OCI-LY1 (cell line): ENCODE results near the gene HOXB4.

ENCODE experiments used
- H2AFZ ChIP-seq: fragments of 200-600 bp; sonication (generic), shearing (Covaris generic); 2 replicates; pipeline ENCODE4 v1.6.0; 2014; ENCODE audit warnings: antibody characterized with exemption, mild to moderate bottlenecking, low read length
- H3F3A ChIP-seq: fragments of 200-600 bp; sonication (generic), shearing (Covaris generic); 2 replicates; pipeline ENCODE4 v1.6.0; 2014; ENCODE audit warnings: mild to moderate bottlenecking, antibody characterized with exemption, low read length, moderate library complexity; ENCODE audit not compliant: insufficient read depth
- H3K27ac ChIP-seq: fragments of 200-600 bp; sonication (generic); 2 replicates; pipeline ENCODE4 v1.5.1; 2014; ENCODE audit warnings: low read length, mixed run types, mild to moderate bottlenecking, low read depth; ENCODE audit not compliant: poor library complexity, severe bottlenecking
- H3K27me3 ChIP-seq: fragments of 200-600 bp; sonication (generic); 2 replicates; pipeline ENCODE4 v1.6.0; 2014; ENCODE audit warnings: antibody characterized with exemption, mild to moderate bottlenecking, low read length, moderate library complexity; ENCODE audit not compliant: insufficient read depth
- H3K36me3 ChIP-seq: fragments of 200-600 bp; sonication (generic); 2 replicates; pipeline ENCODE4 v1.6.1; 2014; ENCODE audit warnings: mild to moderate bottlenecking, antibody characterized with exemption, low read length, moderate library complexity, mixed read lengths; ENCODE audit not compliant: insufficient read depth
- H3K4me1 ChIP-seq: fragments of 200-600 bp; sonication (generic); 2 replicates; pipeline ENCODE4 v1.5.1; 2014; ENCODE audit warnings: mild to moderate bottlenecking, low read length, moderate library complexity; ENCODE audit not compliant: insufficient read depth, severe bottlenecking
- H3K4me2 ChIP-seq: fragments of 200-600 bp; sonication (generic), shearing (Covaris generic); 2 replicates; pipeline ENCODE4 v1.6.1; 2014; ENCODE audit warnings: low read length
- H3K4me3 ChIP-seq: fragments of 200-600 bp; sonication (generic); 2 replicates; pipeline ENCODE4 v1.5.1; 2014; ENCODE audit warnings: low read length, low read depth, mild to moderate bottlenecking, mixed read lengths; ENCODE audit not compliant: poor library complexity, severe bottlenecking
- H3K79me2 ChIP-seq: fragments of 200-600 bp; shearing (Covaris generic); 2 replicates; pipeline ENCODE4 v1.6.1; 2016; ENCODE audit warnings: mixed run types, low read length, mixed read lengths; ENCODE audit not compliant: insufficient read depth
- H3K9ac ChIP-seq: fragments of 200-600 bp; sonication (generic), shearing (Covaris generic); 2 replicates; pipeline ENCODE4 v1.6.1; 2014; ENCODE audit warnings: mild to moderate bottlenecking, low read length, mixed read lengths
- H3K9me2 ChIP-seq: fragments of 200-600 bp; sonication (generic), shearing (Covaris generic); 2 replicates; pipeline ENCODE4 v1.6.1; 2014; ENCODE audit warnings: low read depth, mild to moderate bottlenecking, low read length, mixed read lengths
- H3K9me3 ChIP-seq: fragments of 200-600 bp; shearing (Covaris generic); 2 replicates; pipeline ENCODE4 v1.6.1; 2014; ENCODE audit warnings: low read length, mixed read lengths
- H4K20me1 ChIP-seq: fragments of 200-600 bp; sonication (generic), shearing (Covaris generic); 2 replicates; pipeline ENCODE4 v1.6.0; 2016; ENCODE audit warnings: mild to moderate bottlenecking, low read length; ENCODE audit not compliant: insufficient read depth
- EZH2 ChIP-seq: fragments of 200-600 bp; sonication (generic), shearing (Covaris generic); IDR thresholded peaks from 2 replicates; pipeline ENCODE4 v1.8.0; 2017; ENCODE audit warnings: borderline replicate concordance, mixed run types, mild to moderate bottlenecking, antibody characterized with exemption, low read length, moderate library complexity, mixed read lengths
- TF ChIP-seq, protein P1 (sequence below): fragments of 200-600 bp; sonication (generic), shearing (Covaris generic); IDR thresholded peaks from 2 replicates; pipeline ENCODE4 v1.5.1; 2017; ENCODE audit warnings: mild to moderate bottlenecking, antibody characterized with exemption, low read length, moderate library complexity, mixed read lengths

Gene HOXB4

DNA sequence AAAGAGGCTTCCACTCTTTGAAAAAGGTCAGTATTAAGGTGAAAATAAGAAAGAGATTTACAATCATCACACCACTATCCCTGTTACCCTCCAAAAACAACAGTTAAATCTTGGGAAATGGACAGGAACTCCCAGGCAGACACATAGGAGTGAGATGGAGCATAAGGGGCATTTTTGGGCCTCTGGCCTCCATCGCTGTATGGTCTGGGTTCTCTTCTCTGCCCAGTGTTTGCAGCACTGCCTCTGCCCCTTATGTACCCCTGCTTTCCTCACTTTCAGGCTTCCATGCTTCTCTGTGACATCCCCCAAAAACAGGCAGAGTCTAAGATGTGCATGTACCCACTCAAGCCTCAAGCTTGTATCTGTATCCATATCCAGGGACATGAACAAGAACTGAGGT, 32.6 kb downstream of the HOXB4 start:
- Histone ChIP-seq H4K20me1 (no peaks in the 10 kb centered on the region), H3K4me2 (no peak overlapping the region), H3K9me2 (no peaks in the 10 kb centered on the region), H3K4me3 (no peak overlapping the region), H2AFZ (no peak overlapping the region), H3K27ac (no peak overlapping the region), H3K9ac (no peak overlapping the region), H3K27me3 (no peaks in the 10 kb centered on the region), H3K36me3 (no peaks in the 10 kb centered on the region), H3K4me1 (no peaks in the 10 kb centered on the region), H3K9me3 (no peaks in the 10 kb centered on the region), H3F3A (no peaks in the 10 kb centered on the region), H3K79me2 (no peaks in the 10 kb centered on the region)
- TF ChIP-seq, protein P1, sequence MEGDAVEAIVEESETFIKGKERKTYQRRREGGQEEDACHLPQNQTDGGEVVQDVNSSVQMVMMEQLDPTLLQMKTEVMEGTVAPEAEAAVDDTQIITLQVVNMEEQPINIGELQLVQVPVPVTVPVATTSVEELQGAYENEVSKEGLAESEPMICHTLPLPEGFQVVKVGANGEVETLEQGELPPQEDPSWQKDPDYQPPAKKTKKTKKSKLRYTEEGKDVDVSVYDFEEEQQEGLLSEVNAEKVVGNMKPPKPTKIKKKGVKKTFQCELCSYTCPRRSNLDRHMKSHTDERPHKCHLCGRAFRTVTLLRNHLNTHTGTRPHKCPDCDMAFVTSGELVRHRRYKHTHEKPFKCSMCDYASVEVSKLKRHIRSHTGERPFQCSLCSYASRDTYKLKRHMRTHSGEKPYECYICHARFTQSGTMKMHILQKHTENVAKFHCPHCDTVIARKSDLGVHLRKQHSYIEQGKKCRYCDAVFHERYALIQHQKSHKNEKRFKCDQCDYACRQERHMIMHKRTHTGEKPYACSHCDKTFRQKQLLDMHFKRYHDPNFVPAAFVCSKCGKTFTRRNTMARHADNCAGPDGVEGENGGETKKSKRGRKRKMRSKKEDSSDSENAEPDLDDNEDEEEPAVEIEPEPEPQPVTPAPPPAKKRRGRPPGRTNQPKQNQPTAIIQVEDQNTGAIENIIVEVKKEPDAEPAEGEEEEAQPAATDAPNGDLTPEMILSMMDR, result no peak
- no peak for TF ChIP-seq EZH2

DNA sequence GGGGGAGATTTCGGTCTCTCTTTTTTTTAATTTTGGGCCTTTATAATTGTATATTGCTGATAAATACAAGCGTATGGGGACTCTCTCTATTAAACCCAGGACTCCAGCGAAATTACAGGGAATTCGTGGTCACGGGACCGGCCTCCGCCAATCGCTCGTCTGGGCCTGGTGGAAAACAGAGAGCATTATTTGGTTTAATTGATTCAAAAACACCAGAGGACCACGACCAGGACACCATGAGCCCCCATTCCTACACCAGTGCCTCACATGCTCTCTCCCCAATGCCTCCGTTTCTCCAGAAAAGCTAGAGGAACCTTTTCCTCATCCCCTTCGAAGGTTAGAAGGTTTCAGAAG, 33.2 kb downstream of the HOXB4 start, which contains the start of gene HOXB2:
Gene HOXB2, minus strand, starts transcription at position 88 of the 354 bp plus-strand sequence. CDS start 198 bp downstream, outside the sequence.
- H3K4me3 ChIP-seq, result no peak within 1 kb of the TSS
- H4K20me1 ChIP-seq, result no peaks in the 10 kb centered on the region
- H3K9ac ChIP-seq, result no peak within 1 kb of the TSS
- H3K9me2 ChIP-seq, result no peaks in the 10 kb centered on the region
- no peaks in the 10 kb centered on the region for H3K9me3 ChIP-seq
- H3F3A ChIP-seq, result no peaks in the 10 kb centered on the region
- no peaks in the 10 kb centered on the region for H3K36me3 ChIP-seq
- no peak within 1 kb of the TSS for H3K27ac ChIP-seq
- TF ChIP-seq EZH2, result no peak
- TF ChIP-seq, protein P1, result no peak
- H3K27me3 ChIP-seq, result no peaks in the 10 kb centered on the region
- H3K79me2 ChIP-seq, result no peaks in the 10 kb centered on the region
- H3K4me1 ChIP-seq, result no peaks in the 10 kb centered on the region
- H2AFZ ChIP-seq, result no peak within 1 kb of the TSS
- H3K4me2 ChIP-seq, result no peak within 1 kb of the TSS

DNA sequence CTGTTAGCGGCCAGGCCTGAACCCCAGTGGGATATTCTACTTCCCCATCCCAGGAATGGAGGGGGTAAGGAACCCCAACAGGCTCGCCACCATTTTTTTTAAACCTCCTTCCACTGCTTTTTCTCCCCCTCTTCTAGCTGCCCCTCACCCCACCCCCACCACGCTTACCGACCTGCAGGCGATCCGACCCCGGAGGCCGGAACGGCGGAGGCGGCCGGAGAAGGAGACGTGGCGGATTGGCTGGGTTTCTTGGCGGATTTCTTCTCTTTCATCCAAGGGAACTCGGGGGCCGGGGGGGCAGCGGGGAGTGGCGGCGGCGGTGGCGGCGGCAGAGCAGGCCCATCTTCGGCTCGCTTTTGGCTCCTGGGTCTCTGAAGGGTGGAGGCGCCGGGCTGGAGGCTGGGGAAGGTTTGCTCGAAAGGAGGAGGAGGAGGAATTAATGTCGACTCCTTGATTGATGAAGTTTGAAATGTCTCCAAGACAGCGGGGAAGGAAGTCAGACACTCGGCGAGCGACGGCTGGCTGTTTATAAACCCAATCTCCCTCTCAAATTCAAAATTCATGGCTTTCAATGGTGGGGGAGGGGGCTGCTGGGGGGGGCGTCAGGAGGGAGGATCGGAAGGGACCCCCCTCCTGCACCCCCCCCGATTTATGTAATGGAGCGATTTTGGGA, 33.7 kb downstream of the HOXB4 start:
- Histone ChIP-seq H3K4me3 (no peak overlapping the region), H3K27me3 (no peaks in the 10 kb centered on the region), H3K36me3 (no peaks in the 10 kb centered on the region), H3K4me1 (no peaks in the 10 kb centered on the region), H3K9me3 (no peaks in the 10 kb centered on the region), H3K79me2 (no peaks in the 10 kb centered on the region), H4K20me1 (no peaks in the 10 kb centered on the region), H3K27ac (no peak overlapping the region), H3K9ac (no peak overlapping the region), H2AFZ (no peak overlapping the region), H3K4me2 (no peak overlapping the region), H3K9me2 (no peaks in the 10 kb centered on the region), H3F3A (no peaks in the 10 kb centered on the region)
- TF ChIP-seq, protein P1, result no peak
- TF ChIP-seq EZH2, result no peak
